ENCODE measurements around the gene CDKN2AIPNL.

GRCh38 chr5:134371834-134372340 is 39.8 kb downstream of the CDKN2AIPNL start:
- no peak for TF ChIP-seq POLR2A (IDR thresholded peaks at IDR 0.05)
- TF ChIP-seq, protein P1, sequence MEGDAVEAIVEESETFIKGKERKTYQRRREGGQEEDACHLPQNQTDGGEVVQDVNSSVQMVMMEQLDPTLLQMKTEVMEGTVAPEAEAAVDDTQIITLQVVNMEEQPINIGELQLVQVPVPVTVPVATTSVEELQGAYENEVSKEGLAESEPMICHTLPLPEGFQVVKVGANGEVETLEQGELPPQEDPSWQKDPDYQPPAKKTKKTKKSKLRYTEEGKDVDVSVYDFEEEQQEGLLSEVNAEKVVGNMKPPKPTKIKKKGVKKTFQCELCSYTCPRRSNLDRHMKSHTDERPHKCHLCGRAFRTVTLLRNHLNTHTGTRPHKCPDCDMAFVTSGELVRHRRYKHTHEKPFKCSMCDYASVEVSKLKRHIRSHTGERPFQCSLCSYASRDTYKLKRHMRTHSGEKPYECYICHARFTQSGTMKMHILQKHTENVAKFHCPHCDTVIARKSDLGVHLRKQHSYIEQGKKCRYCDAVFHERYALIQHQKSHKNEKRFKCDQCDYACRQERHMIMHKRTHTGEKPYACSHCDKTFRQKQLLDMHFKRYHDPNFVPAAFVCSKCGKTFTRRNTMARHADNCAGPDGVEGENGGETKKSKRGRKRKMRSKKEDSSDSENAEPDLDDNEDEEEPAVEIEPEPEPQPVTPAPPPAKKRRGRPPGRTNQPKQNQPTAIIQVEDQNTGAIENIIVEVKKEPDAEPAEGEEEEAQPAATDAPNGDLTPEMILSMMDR (IDR thresholded peaks at IDR 0.05), result no peak
- no peak for TF ChIP-seq EP300 (IDR thresholded peaks at IDR 0.05; ENCODE audit: low read depth)
